Dedifferentiated amniotic fluid mesenchymal stem cell (primary cell): ENCODE measurements around the gene ABCA3.
A peak's percentile ranks its signal among the peaks of the same experiment; 100 is the strongest.
"Not testable (repeated sequence)": the region's sequence is repeated elsewhere in the genome, so short reads cannot be mapped to it uniquely, and the experiment has no call there.

Experiments
- DNase-seq: peaks from one replicate; pipeline ENCODE4 v3.0.0-alpha.2; 2016; ENCODE audit errors: extremely low spot score

The ABCA3 gene

GRCh38 chr16:2280981-2281542 is 59.5 kb downstream of the ABCA3 start:
- DNase-seq, result no peak

GRCh38 chr16:2280461-2280860 is 60.1 kb downstream of the ABCA3 start:
- no peak for DNase-seq

DNA sequence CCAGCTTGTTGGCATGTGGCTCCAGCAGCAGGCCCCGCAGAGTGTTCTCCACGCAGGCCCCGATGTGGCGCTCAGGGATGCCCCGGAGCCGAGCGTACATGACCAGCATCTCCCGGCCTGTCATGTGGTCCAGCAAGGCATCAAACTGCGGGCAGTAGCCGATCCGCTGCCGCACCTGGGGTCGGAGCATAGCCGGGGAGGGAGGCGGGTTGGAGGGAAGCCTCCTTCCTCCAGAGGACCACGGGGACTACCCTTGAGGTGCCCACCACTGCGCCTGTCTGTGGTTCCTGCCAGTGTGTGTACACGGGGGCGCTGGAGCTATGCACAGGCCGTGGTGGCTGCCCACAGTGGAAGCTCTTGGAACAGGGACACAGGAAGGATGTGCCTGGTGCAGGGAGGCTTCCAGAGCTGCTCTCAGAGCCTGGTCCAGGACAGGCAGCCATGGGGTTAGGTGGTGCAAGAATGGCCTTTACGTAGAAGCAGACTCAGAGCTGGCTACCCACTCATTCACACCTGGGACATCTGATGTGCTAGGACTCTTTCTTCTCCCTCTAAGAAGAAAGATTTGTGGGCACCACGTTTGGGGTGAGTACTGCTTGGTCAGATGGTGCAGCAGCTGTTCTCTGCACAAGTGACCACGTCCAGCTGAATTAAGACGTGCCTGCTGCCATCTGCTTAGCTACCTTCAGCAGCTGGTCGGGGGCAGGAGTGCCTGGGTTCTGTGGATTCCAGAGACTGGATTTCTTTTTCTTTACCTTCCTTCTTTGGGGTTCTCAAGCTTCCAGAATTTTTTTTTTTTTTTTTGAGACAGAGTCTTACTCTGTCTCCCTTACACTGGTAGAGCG is 61.4 kb downstream of the ABCA3 start:
- DNase-seq, result no peak

DNA sequence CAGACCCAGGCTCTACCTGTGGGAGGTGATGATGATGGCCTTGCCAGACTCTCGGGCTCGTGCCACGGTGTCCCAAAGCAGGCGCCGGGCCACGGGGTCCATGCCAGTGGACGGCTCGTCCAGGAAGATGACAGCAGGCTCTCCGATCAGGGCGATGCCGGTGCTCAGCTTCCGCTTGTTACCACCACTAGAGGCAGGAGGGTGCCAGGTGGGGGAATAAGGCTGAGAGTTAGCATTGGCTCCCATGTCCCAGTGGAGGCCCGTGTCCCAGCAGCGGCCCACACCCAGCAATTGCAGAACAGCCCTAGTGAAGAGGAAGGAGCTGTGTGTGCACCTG is 62.3 kb downstream of the ABCA3 start:
- DNase-seq, result no peak

GRCh38 chr16:2277466-2278271 is 62.9 kb downstream of the ABCA3 start:
- no peak for DNase-seq

GRCh38 chr16:2276368-2277195 is 63.9 kb downstream of the ABCA3 start:
- DNase-seq, result no peak

DNA sequence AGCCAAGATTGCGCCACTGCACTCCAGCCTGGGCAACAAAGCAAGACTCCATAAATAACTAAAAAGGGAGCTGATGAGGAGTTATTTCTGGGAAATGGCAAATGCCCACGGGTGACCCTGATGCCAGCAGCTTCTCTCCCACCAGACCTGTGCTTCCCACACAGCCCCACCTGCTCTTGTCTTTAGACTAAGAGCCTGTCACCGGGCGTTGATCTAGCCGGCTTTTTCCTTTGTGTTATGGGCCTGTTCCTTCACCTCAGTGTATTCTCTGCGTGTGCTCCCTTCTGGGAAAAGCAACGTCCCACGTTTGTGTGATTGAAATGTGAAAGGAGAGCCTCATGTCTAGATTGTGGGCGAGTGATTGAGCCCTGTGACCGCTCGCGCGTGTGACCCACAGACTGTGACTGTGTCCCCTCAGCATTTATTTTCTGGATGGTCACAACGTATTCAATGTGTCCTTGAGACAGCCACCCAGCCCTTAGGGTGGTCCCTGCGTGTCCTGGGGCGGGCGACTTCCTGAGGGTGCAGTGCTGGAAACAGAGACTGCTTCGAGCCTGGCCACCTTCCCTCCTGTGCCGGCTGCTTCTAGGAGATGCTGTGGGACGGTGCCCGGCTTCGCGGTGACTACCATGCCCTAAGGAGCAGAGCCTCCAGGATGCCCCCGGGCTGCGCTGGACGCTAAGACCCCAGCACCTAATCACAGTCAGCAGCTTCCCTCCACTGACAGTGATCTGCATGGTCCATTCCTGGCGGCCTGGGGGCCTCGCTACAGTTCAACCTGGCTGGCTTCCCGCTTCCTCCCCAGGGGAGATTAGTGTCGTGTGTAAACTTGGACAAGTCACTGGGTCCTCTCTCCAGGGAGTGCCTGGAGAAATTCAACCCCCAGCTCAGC is 64.8 kb downstream of the ABCA3 start:
- no peak for DNase-seq

- no peak for DNase-seq
Observed at GRCh38 chr16:2273931-2274330, 66.6 kb downstream of the ABCA3 start.

DNA sequence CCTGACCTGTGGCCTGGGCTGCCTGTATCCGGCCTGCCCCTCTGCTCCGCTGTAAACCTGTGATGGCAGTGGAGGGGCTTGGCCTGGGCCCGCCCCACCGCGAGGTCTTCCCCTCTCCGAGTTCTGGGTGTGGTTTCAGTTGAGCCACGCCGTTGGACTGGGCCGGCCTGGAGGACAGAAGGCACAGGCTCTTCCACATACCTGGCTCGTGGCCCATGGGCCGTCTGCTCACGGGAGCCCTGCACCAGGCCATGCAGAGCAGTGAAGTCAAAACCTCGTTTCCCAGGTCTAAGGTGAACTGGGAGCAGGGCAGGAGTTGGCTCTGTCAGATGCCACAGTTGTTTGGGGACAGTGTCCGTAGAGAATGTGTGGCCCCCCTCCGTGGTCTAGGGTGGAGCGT is 67.0 kb downstream of the ABCA3 start:
- no peak for DNase-seq

GRCh38 chr16:2271848-2272461 is 68.6 kb downstream of the ABCA3 start:
- no peak for DNase-seq

DNA sequence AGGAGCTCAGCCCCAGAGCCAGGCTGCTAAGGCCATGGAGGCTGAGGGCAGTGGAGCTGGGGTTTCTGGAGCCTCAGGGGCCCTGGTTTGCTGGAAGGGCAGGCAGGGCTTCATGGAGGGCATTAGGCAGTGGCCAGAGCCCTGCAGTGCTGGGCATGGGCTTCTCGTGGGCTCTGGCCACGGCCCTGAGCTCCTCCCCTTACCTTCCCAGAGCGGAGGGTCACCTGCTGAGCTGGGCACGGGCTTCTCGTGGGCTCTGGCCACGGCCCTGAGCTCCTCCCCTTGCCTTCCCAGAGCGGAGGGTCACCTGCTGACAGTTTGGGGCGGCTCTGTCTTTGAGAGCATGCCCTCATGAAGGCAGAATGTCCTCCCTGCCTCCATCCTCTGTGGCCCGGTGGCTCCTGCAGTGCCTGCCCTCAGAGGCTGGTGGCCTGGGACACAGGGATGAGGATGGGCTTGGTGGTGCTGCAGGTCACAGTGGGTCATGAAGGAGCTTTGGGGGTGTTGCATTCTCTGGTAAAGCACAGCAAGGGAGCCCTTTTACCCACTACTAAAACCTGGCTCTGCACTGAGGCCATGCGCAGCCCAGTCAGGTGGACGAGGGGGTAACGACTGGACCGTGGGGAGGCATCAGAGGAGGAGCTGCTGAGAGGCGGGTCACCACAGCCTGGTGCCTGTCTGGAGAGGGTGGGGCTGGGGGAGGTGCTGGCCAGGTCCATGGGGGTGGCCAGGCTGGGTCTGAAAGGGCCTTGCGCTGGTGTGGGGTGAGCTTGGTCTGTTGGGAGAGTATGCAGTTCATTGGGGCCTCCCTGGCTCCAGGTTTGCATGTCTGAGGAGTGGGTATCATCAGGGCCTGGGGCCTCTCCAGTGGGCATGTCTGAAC is 69.7 kb downstream of the ABCA3 start:
- DNase-seq, result no peak

DNA sequence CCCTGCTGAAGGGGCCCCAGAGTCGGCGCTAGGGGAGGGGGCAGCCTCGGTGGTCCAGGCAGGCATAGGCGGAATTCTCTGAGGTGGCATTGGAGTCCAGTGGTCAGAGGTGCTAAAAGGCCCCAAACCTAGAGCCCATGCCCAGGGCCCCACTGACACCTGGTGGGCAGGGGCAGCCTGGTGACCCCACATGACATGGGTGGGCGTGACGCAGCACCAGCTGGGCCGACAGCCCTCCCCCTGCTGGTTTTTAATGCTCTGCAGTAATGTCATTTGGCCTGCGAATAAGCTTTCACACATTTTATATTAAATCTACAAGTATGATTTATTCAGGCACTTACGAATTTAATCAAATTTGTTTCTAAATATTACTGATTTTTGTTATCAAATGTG is 70.5 kb downstream of the ABCA3 start:
- DNase-seq, result no peak

- DNase-seq, result peak; percentile 93
Observed at GRCh38 chr16:2267913-2268666, 72.4 kb downstream of the ABCA3 start, which contains the start of gene RNPS1. Gene RNPS1 (minus strand): TSS chr16:2268126. CDS start chr16:2264643, 3,483 bp downstream.

DNA sequence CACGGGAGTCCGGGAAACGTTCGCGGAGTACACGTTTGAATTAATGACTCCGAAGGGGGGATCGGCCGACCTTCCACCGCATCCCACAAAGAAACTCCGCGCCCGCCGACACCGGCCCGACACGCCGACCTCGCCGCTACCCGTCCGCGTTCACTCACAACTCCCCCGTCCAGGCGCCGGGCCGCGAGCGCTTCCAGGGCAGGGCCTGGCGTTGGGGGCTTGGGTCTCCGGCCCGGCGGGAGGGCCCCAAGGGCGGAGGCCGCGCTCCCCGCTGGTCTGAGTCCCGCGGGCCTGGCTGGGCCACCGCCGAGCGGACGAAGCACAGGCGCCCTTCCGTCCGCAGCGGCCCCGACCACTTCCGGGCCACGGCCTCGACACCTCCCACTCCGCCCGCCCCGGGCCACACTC is 73.0 kb downstream of the ABCA3 start:
- DNase-seq, result not testable (repeated sequence)

DNA sequence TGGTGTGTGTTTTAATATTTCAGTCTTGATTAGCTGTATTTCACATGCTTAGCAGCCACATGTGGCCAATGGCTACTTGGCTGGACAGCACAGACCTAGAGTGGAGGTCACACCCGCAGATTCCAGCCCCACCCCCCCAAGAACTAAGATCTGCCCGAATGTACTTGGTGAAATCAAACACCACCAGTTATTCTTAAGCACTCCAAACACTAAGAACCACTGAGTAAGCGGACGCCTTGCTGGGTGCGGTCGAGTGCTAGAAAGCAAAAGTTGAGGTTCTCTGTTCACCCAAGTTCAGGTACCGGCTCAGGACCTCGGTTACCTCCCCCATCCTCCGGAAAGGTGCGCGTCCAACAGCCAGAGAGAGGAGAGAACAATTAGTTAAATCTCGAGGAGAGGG is 73.6 kb downstream of the ABCA3 start:
- peak; percentile 29 for DNase-seq

DNA sequence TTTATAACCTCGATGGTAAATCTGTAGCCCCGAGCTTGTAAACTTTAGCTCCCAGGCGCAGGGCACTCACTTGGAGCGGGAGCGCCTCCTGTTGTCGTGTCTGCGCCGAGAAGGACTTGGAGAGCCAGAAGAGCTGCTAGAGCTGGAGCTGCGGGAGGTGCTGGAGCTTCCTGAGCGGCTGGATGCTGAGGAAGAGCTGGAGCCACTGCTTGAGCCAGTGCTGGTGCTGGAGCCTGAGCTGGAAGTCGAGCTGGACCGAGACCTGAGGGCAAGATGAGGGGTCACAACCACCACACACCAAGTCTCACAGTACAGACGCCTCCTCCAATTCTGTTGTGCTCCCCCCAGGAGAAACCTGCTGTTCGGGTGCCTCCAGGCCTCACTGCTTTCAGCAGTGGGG is 77.5 kb downstream of the ABCA3 start:
- DNase-seq, result not testable (repeated sequence)

- DNase-seq, result no peak
Observed at GRCh38 chr16:2260250-2260649, 80.3 kb downstream of the ABCA3 start.

DNA sequence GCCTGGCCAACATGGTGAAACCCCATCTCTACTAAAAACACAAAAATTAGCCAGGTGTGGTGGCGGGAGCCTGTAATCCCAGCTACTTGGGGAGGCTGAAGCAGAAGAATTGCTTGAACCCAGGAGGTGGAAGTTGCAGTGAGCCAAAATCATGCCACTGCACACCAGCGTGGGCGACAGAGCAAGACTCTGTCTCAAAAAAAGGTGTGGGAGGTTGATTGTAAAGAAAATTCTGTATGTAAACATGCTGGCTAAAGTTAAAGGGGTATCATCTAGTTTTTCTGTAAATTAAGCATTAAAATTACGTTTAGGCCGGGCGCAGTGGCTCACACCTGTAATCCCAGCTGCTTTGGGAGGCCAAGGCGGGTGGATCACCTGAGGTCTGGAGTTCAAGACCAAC is 82.0 kb downstream of the ABCA3 start:
- DNase-seq, result not testable (repeated sequence)

DNA sequence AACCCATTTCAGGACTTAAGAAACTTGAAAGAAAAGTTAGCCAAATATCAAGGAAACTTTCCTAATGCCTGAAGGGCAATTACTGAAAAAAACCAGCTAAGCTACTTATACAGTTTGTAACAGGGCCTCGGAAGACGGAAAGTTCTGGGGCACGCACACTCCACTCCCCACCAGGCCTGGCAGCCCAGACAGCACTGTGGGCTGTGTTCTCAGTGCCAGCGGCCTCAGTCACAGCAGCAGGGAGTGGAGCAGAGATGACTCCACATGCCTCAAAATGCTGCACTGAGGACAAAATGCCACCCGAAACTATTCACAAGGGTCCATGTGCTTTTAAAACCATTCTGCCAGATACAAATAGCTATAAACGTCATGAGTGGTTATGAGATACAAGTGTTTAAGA is 82.8 kb downstream of the ABCA3 start:
- no peak for DNase-seq
